Muscle of leg (tissue), 11 donors: ENCODE data around the gene SUGCT. TPM values are rescaled to one million over a fixed set of nuclear protein-coding genes. Genes with fewer than 3 reads are reported as not detected.
"Not testable (repeated sequence)": the region's sequence is repeated elsewhere in the genome, so short reads cannot be mapped to it uniquely, and the experiment has no call there.

Experiments
- DNase-seq: peaks from one replicate; pipeline ENCODE4 v3.0.0; 2013
- H3K27ac ChIP-seq: one replicate; pipeline ENCODE4 v1.5.1; 2013; ENCODE audit warnings: mild to moderate bottlenecking, low read length, control low read depth
- H3K27me3 ChIP-seq: one replicate; pipeline ENCODE4 v1.6.1; 2013; ENCODE audit warnings: low read length; ENCODE audit not compliant: control insufficient read depth, insufficient read depth
- H3K36me3 ChIP-seq: one replicate; pipeline ENCODE4 v1.6.1; 2013; ENCODE audit warnings: low read length; ENCODE audit not compliant: control insufficient read depth, insufficient read depth
- H3K4me1 ChIP-seq: one replicate; pipeline ENCODE4 v1.6.1; 2013; ENCODE audit warnings: low read length; ENCODE audit not compliant: control insufficient read depth, insufficient read depth
- H3K4me3 ChIP-seq: one replicate; pipeline ENCODE4 v1.5.1; 2013; ENCODE audit warnings: low read length, control low read depth
- H3K9me3 ChIP-seq: replicated peaks from 2 replicates; pipeline ENCODE4 v1.6.1; 2013; ENCODE audit warnings: low read depth, low read length; ENCODE audit not compliant: control insufficient read depth
- WGBS: methylation state at CpG from one replicate; pipeline ENCODE4 v1.1.5; 2013; ENCODE audit warnings: missing lambda C conversion rate; ENCODE audit not compliant: insufficient coverage; 5-methylcytosine and 5-hydroxymethylcytosine counted together
- polyA plus RNA-seq, 8 donors: library from polyadenylated mRNA; unstranded; fragments of 120-200 nt; gene quantifications; one replicate each; pipeline versions ENCODE4 v1.2.1 to v1.2.3, GENCODE V29; 2013; ENCODE audit warnings: inconsistent platforms in 1 of 8, low replicate concordance in 1 of 8; ENCODE audit not compliant: insufficient read length in 8 of 8, insufficient read depth in 1 of 8
- total RNA-seq: library from RNA; stranded (reverse); fragments of 120-200 nt; gene quantifications from one replicate; pipeline ENCODE4 v1.2.4, GENCODE V29; 2013

Gene SUGCT
- total and polyA plus RNA-seq, 9 donors: 1.7 to 6.1 (median 3.3) TPM

DNA sequence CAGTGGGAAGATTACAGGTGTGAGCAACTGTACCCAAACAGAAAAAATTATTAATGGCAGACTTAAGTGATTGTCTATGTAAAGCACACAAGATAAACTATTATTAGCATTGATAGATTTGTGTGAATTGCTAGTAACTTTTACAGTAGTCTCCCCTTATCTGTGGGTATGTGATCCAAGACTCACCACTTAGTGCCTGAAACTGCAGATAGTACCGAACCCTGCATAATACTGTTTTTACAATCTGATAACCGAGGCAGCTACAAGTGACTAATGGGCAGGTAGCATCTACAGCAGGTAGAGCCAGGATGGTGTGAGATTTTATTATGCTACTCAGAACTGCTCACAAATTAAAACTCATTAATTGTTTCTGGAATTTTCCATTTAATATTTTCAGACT lies 31.9 kb upstream of the SUGCT start:
- H3K27me3 ChIP-seq: no peaks in the 10 kb centered on the region
- no peaks in the 10 kb centered on the region for H3K4me1 ChIP-seq
- H3K4me3 ChIP-seq: no peak overlapping the region
- no peak for DNase-seq
- H3K36me3 ChIP-seq: no peaks in the 10 kb centered on the region
- H3K9me3 ChIP-seq: no peaks in the 10 kb centered on the region
- H3K27ac ChIP-seq: no peak overlapping the region
- WGBS: no CpG with 5 or more reads among the region's 2 CpGs

- DNase-seq: no peak
- H3K27ac ChIP-seq: no peak overlapping the region
- WGBS: 90% methylated on average over 2 of the region's 4 CpGs
- H3K4me3 ChIP-seq: no peak overlapping the region
- no peaks in the 10 kb centered on the region for H3K4me1 ChIP-seq
- no peaks in the 10 kb centered on the region for H3K36me3 ChIP-seq
- no peaks in the 10 kb centered on the region for H3K27me3 ChIP-seq
- H3K9me3 ChIP-seq: no peaks in the 10 kb centered on the region
Observed at GRCh38 chr7:40105879-40106473, 28.8 kb upstream of the SUGCT start.

GRCh38 chr7:40115936-40116335 lies 18.9 kb upstream of the SUGCT start:
- H3K27me3 ChIP-seq: no peaks in the 10 kb centered on the region
- H3K9me3 ChIP-seq: peaks cover 3% of the 10 kb centered on the region
- peaks cover 8% of the 10 kb centered on the region for H3K36me3 ChIP-seq
- DNase-seq: no peak
- H3K4me3 ChIP-seq: no peak overlapping the region
- WGBS: no CpG with 5 or more reads among the region's 2 CpGs
- H3K27ac ChIP-seq: no peak overlapping the region
- no peaks in the 10 kb centered on the region for H3K4me1 ChIP-seq

DNA sequence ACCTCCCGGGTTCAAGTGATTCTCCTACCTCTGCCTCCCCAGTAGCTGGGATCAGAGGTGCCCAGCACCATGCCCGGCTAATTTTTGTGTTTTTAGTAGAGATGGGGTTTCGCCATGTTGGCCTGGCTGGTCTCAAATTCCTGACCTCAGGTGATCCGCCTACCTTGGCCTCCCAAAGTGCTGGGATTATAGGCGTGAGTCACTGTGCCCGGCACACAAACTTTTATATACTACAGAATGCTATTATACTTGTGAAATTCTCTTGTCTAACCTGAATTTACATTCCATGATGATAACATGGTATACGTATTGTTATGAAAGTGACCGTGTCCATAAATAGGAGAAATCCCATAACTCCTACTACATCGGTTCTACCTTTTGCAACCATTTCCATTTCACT lies 17.6 kb upstream of the SUGCT start:
- H3K36me3 ChIP-seq, H3K27me3 ChIP-seq, H3K27ac ChIP-seq, H3K4me3 ChIP-seq, H3K4me1 ChIP-seq, H3K9me3 ChIP-seq, DNase-seq: not testable (repeated sequence)
- WGBS: 100% methylated on average over 3 of the region's 9 CpGs

DNA sequence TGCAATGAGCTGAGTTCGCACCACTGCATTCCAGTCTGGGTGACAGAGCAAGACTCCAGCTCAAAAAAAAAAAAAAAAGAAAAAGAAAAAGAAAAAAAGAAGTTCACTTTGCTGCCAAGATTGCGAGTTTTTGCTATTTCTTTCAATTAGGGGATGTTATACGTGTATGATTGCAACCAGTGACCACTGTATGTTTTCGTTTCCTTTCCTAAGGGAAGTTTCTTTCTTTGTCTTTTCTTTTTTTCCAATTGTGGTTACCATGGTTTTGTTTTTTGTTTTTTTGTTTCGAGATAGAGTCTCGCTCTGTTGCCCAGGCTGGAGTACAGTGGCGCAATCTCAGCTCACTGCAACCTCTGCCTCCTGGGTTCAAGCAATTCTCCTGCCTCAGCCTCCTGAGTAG lies 16.6 kb upstream of the SUGCT start:
- H3K9me3 ChIP-seq, H3K27me3 ChIP-seq, H3K4me1 ChIP-seq, H3K27ac ChIP-seq, H3K36me3 ChIP-seq, DNase-seq, H3K4me3 ChIP-seq: not testable (repeated sequence)
- 30% methylated on average over 2 of the region's 7 CpGs for WGBS

DNA sequence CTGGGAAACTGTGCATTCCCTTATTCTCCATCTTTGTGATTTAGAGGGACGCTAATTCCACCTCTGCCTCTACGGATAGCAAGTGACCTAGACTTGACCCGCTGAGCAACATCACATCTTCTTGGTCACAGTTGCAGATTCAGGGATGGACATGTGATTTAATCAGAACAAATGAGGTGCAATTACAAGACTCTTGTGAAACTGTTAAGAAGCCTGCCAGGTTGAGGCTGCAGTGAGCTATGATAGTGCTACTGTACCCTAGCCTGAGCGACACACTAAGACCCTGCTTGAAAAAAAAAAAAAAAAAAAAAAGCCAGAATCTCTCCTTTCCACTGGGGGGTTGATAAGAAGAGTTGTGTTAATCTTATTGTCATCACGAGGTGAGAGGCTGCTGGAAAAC lies 14.8 kb upstream of the SUGCT start:
- Histone ChIP-seq H3K27me3 (no peaks in the 10 kb centered on the region), H3K27ac (no peak overlapping the region), H3K36me3 (peaks cover 5% of the 10 kb centered on the region), H3K4me3 (no peak overlapping the region), H3K4me1 (no peaks in the 10 kb centered on the region), H3K9me3 (no peaks in the 10 kb centered on the region)
- no CpG with 5 or more reads among the region's 5 CpGs for WGBS
- no peak for DNase-seq

- H3K36me3 ChIP-seq, H3K27ac ChIP-seq, H3K27me3 ChIP-seq, H3K4me3 ChIP-seq, H3K9me3 ChIP-seq, H3K4me1 ChIP-seq, DNase-seq: not testable (repeated sequence)
- 80% methylated on average over 1 of the region's 14 CpGs for WGBS
Observed at GRCh38 chr7:40122100-40122939, 12.5 kb upstream of the SUGCT start.

- H3K9me3 ChIP-seq: no peaks in the 10 kb centered on the region
- no peak overlapping the region for H3K4me3 ChIP-seq
- H3K36me3 ChIP-seq: peaks cover 5% of the 10 kb centered on the region
- H3K27ac ChIP-seq: no peak overlapping the region
- WGBS: no CpG with 5 or more reads among the region's 2 CpGs
- H3K27me3 ChIP-seq: no peaks in the 10 kb centered on the region
- no peaks in the 10 kb centered on the region for H3K4me1 ChIP-seq
- no peak for DNase-seq
Observed at GRCh38 chr7:40122940-40123254, 11.9 kb upstream of the SUGCT start.

- DNase-seq: peak; percentile 40
- Histone ChIP-seq H3K27me3 (peaks cover 2% of the 10 kb centered on the region), H3K4me3 (peak overlapping the region; percentile 100), H3K4me1 (peaks cover 2% of the 10 kb centered on the region), H3K36me3 (no peaks in the 10 kb centered on the region), H3K27ac (peak overlapping the region; percentile 98), H3K9me3 (no peaks in the 10 kb centered on the region)
- 0% methylated on average over 20 of the region's 36 CpGs for WGBS
Observed at GRCh38 chr7:40133561-40134427, 1.0 kb upstream of the SUGCT start.

GRCh38 chr7:40135317-40135610 lies 459 bp downstream of the SUGCT start:
- no peaks in the 10 kb centered on the region for H3K36me3 ChIP-seq
- no peaks in the 10 kb centered on the region for H3K9me3 ChIP-seq
- WGBS: 0% methylated on average over 10 of the region's 17 CpGs
- DNase-seq: no peak
- peaks cover 2% of the 10 kb centered on the region for H3K27me3 ChIP-seq
- peak overlapping the region; percentile 100 for H3K4me3 ChIP-seq
- H3K27ac ChIP-seq: peak overlapping the region; percentile 82
- peaks cover 2% of the 10 kb centered on the region for H3K4me1 ChIP-seq
